Renal cortical epithelial cell (primary cell): Measurements from ENCODE around the gene NOMO2. TPM values are rescaled to one million over a fixed set of nuclear protein-coding genes. Genes with fewer than 3 reads are reported as not detected.
"Not testable (repeated sequence)": the region's sequence is repeated elsewhere in the genome, so short reads cannot be mapped to it uniquely, and the experiment has no call there.

Source experiments
- DNase-seq: peaks from one replicate; pipeline ENCODE4 v3.0.0-alpha.2; 2011; ENCODE audit warnings: low read depth
- total RNA-seq: library from RNA; depleted of rRNA; stranded (reverse); fragments of >200 nt; gene quantifications from 2 replicates; pipeline ENCODE4 v1.2.3, GENCODE V29; 2014

NOMO2 gene, protein sequence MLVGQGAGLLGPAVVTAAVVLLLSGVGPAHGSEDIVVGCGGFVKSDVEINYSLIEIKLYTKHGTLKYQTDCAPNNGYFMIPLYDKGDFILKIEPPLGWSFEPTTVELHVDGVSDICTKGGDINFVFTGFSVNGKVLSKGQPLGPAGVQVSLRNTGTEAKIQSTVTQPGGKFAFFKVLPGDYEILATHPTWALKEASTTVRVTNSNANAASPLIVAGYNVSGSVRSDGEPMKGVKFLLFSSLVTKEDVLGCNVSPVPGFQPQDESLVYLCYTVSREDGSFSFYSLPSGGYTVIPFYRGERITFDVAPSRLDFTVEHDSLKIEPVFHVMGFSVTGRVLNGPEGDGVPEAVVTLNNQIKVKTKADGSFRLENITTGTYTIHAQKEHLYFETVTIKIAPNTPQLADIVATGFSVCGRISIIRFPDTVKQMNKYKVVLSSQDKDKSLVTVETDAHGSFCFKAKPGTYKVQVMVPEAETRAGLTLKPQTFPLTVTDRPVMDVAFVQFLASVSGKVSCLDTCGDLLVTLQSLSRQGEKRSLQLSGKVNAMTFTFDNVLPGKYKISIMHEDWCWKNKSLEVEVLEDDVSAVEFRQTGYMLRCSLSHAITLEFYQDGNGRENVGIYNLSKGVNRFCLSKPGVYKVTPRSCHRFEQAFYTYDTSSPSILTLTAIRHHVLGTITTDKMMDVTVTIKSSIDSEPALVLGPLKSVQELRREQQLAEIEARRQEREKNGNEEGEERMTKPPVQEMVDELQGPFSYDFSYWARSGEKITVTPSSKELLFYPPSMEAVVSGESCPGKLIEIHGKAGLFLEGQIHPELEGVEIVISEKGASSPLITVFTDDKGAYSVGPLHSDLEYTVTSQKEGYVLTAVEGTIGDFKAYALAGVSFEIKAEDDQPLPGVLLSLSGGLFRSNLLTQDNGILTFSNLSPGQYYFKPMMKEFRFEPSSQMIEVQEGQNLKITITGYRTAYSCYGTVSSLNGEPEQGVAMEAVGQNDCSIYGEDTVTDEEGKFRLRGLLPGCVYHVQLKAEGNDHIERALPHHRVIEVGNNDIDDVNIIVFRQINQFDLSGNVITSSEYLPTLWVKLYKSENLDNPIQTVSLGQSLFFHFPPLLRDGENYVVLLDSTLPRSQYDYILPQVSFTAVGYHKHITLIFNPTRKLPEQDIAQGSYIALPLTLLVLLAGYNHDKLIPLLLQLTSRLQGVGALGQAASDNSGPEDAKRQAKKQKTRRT
- 62.3 and 92.1 TPM in 2 replicates for total RNA-seq

GRCh38 chr16:18561727-18562314 is at the start of gene NOMO2:
Gene NOMO2 (minus strand): TSS chr16:18562097. CDS start chr16:18562040, 57 bp downstream.
- not testable (repeated sequence) for DNase-seq

GRCh38 chr16:18610147-18610803 is 48.4 kb upstream of the NOMO2 start:
- DNase-seq, result not testable (repeated sequence)

GRCh38 chr16:18608271-18608670 is 46.4 kb upstream of the NOMO2 start:
- not testable (repeated sequence) for DNase-seq

DNA sequence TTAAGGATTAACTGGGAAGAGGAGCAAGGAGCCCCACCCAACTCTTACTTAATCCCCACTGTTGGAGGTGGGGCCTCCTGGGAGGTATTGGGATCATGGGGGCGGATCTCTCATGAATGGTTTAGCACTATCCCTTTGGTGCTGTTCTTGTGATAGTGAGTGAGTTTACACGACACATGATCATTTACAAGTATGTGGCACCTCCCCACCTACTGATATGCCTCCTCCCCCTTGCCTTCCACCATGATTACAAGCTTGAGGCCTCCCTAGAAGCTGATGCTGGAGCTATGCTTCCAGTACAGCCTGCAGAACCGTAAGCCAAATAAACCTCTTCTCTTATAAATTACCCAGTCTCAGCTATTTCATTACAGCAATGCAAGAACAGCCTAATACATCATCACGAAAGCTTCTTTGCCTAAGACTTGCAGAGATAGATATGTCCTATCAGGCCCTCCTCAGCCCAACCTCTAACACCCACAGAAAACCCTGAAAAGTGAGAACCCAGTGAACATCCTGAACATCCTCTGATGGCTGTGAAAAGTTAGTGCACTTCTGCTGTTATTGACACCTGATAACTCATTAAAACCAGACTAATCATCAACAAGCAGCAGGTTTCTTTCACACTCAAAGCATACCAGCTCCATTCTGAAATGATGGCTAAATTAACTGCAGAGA is 41.8 kb upstream of the NOMO2 start:
- DNase-seq, result not testable (repeated sequence)

DNA sequence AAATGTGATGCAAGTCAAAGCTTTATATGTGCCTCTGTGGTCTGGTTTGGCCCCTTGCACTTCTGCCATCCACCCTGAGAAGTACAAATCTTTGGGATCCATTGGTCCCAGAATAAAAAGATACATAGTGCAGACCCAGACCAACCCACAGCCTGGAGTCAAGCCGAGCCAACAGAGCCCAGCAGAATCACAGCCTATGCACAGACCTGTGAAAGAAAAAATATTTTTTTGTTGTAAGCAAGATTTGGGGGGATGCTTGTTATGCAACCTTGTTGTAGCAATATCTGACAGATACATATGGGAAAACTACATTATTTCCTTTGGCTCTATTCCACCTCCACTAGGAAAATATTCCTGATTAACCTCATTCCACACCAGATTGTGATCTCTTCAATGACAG is 36.7 kb upstream of the NOMO2 start:
- not testable (repeated sequence) for DNase-seq

DNA sequence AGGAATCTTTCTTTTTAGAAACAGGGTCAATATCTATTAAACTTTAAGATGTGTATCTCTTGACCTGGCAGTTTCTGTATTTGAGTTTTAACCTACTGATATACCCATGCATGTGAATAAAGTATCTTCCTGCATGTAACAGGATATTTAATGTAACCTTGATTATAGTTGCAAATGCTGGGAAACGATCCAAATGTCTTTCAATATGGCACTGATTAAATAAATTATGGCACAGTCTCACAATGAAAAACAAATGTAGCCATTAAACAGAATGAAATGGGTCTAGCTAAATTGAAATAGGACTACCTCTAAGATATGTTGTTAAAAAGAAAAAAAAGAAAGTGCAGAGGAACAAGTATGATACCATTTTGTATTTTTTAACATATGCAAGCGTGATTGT is 35.8 kb upstream of the NOMO2 start:
- DNase-seq, result not testable (repeated sequence)

DNA sequence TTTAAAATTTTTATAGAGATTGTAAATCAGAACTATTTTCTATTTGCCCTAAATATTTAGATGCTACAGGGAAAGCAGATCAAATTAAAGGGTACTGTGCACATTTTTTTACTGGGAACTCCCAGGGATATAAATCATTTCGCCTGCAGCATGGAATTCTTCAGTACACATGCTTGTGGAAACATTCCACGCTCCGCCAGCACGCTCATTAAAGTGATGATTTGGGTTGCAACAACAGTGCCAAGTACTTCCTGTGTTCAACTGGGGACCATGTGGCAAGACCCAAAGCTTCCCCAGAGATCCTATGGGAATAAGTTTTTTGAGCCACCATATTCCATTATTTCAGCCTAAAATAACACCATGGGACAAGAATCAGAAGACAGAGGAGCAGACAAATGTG is 35.4 kb upstream of the NOMO2 start:
- peak; percentile 2 for DNase-seq

DNA sequence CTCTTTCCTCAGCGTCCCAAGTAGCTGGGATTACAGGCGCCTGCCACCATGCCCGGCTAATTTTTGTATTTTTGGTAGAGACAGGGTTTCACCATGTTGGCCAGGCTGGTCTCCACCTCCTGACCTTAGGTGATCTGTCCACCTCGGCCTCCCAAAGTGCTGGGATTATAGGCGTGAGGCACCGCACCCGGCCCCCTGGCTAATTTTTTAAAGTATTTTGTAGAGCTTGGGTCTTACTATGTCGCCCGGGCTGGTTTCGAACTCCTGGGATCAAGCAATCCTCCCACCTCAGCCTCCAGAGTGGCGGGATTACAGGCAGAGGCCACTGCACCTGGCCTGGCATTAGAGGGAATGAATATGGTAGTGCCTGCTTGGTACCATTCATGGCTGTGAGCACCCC is 33.9 kb upstream of the NOMO2 start:
- not testable (repeated sequence) for DNase-seq

DNA sequence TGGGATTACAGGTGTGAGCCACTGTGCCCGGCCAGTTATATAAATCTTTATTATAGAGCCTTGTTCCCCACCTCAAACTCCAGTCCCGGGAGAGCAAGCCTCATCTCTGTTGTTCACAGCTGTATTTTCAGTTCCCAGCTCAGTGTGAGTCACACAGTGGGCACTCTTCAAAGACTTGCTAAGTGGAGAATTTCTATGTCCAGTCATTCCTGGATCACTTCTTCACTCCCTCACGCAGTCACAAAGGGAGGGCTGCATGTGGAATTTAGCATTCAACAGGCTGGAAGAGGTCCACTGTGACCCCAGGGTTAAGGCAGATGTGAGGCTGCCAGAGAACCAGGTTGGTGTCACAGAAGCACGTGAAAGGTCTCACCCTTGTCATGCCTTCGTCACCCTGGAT is 33.0 kb upstream of the NOMO2 start:
- not testable (repeated sequence) for DNase-seq

DNA sequence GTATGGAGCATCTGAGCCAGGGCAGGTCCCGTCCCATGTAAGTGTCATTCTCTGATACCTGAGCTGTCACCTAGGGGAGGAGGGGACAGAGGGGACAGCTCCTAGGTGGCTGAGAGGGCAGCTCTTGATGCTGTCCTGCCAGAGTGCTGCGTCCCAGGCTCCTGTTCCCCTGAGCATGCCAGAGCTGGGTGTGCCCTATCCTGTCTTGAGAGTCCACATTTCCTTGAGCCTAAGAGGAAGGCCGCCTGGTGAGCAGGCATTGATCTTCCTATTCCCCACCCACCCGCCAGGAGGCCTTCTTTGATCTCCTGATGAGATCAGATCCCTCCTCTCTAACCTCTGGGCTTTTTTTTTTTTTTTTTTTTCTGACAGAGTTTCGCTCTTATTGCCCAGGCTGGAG is 32.0 kb upstream of the NOMO2 start:
- not testable (repeated sequence) for DNase-seq

- not testable (repeated sequence) for DNase-seq
Measured at GRCh38 chr16:18592982-18593381, 31.1 kb upstream of the NOMO2 start.

DNA sequence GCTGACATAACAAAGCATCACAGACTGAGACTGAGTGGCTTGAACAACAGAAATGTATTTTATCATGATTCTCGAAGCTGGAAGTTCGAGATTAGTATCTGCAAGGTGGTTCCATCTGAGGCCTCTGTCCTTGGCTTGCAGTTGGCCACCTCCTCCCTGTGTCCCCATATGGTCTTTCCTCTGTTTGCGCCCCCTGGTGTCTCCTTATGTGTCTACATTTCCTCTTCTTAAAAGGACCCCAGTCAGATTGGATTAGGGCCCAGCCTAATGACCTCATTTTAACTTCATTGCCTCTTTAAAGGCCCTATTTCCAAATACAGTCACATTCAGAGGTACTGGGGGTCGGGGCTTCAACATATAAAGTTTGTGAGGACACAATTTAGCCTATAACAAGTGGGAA is 30.0 kb upstream of the NOMO2 start:
- DNase-seq, result not testable (repeated sequence)

DNA sequence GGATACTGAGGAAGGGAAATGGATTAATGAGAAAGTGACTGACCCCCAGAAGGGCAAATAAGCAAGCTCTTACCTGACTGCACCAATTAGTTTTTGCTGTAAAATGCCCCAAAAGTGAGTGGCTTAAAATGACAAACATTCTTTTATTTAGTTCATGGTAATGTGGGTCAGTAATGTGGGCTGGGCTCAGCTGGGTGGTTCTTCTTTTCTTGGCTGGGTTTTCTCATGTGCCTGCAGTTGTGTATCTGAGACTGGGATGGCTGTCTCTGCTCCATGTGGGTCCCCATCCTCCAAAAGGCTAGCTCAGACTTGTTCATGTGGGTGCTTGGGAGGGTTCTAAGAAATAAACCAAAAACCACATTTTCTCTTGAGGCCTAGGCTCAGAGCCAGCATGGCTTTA is 29.5 kb upstream of the NOMO2 start:
- DNase-seq, result not testable (repeated sequence)

DNA sequence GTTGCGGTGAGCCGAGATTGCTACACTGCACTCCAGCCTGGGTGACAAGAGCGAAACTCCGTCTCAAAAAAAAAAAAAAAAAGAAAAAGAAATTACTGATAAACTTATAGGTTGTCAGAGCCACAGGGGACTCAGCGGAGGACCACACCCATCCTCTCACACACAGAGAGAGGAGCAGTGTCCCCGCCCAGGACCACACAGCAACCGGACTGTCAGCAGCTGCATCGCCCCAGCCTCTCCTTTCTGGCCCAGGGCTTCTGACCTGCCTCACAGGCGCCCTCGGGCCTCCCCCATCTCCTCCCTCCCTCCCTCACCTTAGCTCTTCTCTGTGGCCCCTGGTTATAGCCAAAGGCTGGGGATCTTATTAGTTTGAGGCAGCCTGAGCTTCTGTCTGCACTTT is 27.9 kb upstream of the NOMO2 start:
- not testable (repeated sequence) for DNase-seq

DNA sequence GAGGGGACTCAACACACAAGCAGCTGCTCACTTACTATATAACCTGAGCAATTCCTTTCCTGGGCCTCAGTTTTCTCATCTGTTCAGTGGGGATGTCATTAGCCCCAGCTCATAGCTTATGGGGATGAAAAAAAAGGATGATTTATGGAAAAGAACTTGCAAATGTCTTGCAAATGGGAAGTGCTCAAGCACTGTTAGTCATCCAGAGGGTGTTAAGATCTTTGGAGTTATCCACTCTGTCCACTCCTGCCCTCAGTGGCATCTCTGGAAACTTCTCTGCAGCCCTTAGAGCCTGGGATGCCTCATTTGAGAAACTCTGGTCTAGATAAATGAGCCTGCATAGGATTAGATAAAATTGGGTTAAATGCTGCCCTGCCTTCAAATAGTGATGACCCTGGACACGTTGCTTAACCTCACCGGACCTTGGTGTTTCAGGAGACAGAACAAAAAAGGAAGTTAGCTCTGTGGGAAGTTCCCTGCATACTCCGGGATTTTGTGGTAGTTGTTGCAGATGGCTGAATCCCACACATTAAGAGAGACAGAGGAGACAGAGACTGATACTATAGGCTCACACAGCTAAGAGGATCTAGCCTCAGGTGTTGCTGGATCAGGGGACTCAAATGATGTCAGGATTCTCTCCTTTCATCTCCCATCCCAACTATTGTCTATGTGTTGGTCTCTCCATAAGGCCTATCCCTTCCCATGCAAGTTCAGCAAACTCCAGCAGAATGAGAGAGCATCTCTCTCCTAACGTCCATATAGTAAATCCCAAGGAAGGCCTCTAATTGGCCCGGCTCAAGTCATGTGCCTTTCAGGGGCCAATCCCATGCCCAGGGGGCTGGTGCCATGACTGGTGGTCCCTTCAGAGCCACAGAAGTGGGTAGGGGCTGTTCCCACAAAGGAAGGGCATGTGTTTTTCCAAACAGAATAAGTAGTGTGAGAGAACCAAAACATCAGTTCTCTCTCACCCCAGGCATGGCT is 25.0 kb upstream of the NOMO2 start:
- DNase-seq, result peak; percentile 2

DNA sequence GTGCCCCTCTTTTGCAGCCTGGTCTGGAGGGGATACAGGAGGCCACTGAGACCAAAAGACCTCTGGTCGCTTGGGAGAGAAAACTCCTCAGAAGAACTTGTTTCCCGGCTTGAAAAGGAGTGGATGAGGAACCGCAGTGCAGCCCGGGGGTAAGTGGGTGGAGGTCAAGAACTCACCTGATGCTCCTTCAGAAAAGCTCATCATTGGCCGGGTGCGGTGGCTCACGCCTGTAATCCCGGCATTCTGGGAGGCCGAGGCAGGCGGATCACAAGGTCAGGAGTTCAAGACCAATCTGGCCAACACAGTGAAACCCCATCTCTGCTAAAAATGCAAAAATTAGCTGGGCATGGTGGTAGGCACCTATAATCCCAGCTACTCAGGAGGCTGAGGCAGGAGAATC is 23.9 kb upstream of the NOMO2 start:
- not testable (repeated sequence) for DNase-seq

DNA sequence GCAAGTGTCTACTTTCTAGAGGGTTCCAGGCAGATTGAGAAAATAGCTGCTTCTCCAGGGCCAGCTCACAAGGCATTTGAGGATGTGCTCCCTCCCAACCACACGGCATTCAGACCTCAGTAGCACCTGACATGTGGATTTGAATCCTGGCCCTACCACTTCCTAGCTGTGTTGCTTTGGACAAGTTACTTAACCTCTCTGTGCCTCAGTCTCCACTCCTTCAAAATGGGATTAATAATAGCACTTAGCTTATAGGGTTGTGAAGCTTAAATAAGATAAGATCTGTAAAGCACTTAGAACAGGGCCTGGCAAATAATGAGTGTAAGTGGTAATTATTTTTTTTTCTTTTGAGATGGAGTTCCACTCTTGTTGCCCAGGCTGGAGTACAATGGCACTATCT is 21.0 kb upstream of the NOMO2 start:
- DNase-seq, result no peak

DNA sequence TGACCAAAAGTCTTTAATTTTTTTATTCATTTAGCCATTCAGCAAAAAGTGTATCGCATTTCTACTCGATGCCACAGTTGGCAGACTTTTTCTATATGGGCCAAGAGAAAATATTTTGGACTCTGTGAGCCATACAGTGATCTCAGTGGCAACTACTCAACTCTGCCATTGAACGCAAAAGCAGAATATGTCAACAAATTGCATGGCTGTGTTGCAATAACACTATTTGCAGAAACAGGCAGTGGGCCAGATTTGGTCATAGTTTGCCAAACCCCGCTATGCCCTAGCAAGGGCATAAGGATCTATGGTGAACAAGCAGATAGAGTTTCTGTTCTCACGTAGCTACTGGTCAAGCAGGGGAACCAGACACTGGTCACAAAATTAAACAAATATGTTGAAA is 18.5 kb upstream of the NOMO2 start:
- not testable (repeated sequence) for DNase-seq

- DNase-seq, result not testable (repeated sequence)
Measured at GRCh38 chr16:18579261-18579660, 17.4 kb upstream of the NOMO2 start.
